NCI-H2227 (cell line): ENCODE data around the gene NAALADL2.
"Not testable (repeated sequence)": the region's sequence is repeated elsewhere in the genome, so short reads cannot be mapped to it uniquely, and the experiment has no call there.

Experiments used
- DNase-seq: peaks from one replicate; lab custom pipeline; 2025; ENCODE audit not compliant: unreplicated experiment; lab: John Stamatoyannopoulos, UW

The NAALADL2 gene

GRCh38 chr3:175404621-175405020 is 545.5 kb downstream of the NAALADL2 start:
- no peak for DNase-seq

GRCh38 chr3:175410251-175410650 is 551.1 kb downstream of the NAALADL2 start:
- DNase-seq, result no peak

GRCh38 chr3:175411405-175411804 is 552.3 kb downstream of the NAALADL2 start:
- DNase-seq, result no peak

- no peak for DNase-seq
Measured at GRCh38 chr3:175411946-175412345, 552.8 kb downstream of the NAALADL2 start.

DNA sequence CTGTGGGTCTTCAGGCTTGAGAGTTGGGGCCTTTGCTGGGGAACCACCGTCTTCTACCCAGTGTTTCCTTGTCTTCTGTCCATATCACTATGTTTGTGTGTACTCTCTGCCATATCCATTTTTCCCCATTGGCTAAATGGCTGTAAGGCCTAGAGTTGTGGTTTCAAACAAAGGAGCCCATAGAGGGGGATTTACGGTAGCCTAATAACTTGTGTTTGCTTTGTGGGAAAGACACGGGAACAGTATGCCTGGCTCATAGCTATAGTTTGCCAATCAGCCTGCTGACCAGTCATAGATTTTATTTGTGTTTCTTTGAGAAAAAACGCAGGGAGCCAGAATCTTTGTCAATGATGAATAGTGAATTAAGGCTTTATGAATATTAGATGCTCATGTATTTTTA is 554.8 kb downstream of the NAALADL2 start:
- no peak for DNase-seq

- no peak for DNase-seq
Measured at GRCh38 chr3:175416600-175416999, 557.5 kb downstream of the NAALADL2 start.

DNA sequence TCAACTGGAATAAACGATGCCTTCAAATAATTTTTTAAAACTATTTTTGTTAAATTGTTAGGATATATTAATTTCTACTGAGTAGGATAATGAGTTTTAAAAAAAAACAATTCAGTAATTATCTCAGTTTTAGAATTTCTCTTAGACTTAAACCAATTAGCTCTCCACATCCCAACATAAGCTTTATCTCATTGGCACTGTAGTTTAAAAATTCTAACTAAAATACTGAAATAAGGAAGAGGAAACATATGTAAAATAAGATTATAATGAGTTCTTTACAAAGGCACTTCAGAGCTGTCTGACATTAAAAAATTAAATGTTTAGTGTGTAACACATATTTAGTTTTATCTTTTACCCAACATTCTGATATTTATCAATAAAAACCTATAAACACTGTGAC is 558.3 kb downstream of the NAALADL2 start:
- no peak for DNase-seq

DNA sequence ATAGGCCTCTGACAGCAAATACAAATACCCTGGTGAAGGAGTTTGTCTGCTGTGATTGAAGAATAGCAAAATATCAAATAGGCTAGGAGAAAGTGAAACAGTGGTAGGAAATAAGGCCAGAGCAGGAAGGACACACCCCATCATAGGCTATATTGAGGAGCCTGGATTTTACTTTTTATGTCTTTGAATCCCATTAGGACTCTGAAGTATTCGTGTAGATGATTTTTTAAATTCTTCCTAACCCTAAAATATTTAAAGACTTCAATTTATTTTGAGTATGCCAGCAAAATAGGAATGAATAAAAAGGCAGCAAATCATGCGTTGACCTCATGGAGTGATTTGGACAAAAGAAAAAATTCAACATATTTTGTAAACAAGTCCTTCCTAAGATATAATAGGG is 562.8 kb downstream of the NAALADL2 start:
- no peak for DNase-seq

GRCh38 chr3:175422744-175423143 is 563.6 kb downstream of the NAALADL2 start:
- DNase-seq, result no peak

GRCh38 chr3:175423848-175424247 is 564.7 kb downstream of the NAALADL2 start:
- not testable (repeated sequence) for DNase-seq

DNA sequence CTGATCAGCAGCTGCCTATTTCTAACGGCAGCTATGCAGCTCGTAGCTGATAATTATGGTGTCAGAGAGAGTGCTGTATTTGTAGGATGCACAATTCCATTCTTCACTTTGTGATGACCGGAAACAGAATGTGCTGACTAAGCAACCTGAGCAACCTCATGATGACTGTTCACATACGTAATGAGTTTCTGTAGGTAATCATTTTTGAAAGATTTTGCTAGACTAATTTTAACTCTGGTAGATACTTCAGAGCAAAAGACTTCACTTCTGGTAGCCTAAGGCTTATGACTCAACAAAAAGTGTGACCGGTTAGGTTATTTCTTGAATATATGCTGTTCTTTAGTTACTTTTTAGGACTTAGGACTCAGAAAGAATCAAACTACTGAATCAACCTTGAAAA is 567.7 kb downstream of the NAALADL2 start:
- peak; percentile 53 for DNase-seq

- DNase-seq, result no peak
Measured at GRCh38 chr3:175428466-175428865, 569.3 kb downstream of the NAALADL2 start.

GRCh38 chr3:175430983-175431773 is 572.0 kb downstream of the NAALADL2 start:
- no peak for DNase-seq

GRCh38 chr3:175432376-175433025 is 573.4 kb downstream of the NAALADL2 start:
- DNase-seq, result no peak

DNA sequence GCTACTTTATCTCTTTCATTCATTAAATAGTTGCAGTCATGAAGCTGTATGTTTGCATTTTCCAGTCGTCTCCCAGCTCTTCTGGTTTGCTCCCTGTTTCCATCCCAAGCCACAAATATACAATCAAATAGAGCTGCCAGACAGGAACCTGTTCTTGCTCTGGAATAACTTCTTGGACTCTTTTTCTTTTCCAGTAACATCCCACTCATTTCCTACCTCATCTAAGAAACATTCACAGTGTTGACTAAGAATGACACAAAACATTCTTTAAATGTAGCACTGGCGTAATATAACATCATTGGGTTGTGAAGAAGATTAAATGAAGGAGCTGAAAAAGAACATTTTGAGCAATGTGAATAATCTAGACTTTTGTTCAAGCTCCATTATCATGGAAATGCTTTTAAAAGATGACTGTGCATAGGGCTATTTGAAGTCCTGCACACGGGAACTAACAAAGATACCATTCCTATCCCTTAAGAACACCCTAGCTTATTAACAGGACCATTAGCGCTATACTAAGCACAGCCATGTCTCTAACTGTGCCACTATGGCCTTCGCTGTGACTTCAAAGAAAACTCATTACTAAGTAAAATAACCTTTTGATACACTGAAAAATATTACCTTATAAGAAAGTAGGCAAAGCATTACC is 574.0 kb downstream of the NAALADL2 start:
- no peak for DNase-seq

GRCh38 chr3:175434561-175434960 is 575.4 kb downstream of the NAALADL2 start:
- no peak for DNase-seq

GRCh38 chr3:175443682-175444081 is 584.5 kb downstream of the NAALADL2 start:
- DNase-seq, result no peak

DNA sequence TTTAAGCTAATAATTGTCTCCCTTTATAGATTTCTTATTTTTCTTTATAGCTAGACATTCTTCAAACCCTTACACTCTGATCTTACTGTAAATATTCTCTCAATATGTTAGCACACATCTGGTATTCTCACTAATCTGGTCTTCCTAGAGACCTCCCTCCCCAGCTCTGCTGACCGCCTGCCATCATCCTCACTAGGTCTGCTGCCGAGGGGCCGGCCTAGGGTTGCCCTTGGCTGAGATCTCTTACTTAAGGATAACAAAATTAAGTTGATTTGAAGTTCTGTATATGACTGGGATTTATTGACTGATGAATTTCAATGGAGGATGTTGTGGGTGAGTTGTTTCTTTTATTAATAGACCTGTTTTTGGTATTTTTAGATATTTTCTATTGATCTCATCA is 586.6 kb downstream of the NAALADL2 start:
- DNase-seq, result no peak

DNA sequence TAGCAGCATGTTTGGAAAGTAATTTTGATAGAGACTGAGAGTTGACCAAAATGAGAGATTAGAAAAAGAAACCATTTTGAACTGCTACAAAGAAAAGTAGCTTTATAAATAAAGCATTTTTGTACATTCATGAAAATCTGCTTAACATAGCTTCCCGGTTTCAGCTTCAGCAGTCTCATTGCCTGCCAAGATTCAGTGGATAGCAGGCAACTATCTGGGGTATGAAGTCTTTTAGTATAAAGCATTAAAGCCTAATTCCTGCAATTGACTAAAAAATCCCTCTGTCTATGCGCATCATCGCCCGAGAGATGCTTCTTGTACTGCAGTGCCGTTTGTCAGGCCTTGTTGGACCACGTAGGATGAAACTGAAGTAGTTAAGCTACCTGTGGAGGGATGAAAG is 588.4 kb downstream of the NAALADL2 start:
- DNase-seq, result no peak

GRCh38 chr3:175453361-175453760 is 594.2 kb downstream of the NAALADL2 start:
- DNase-seq, result no peak

DNA sequence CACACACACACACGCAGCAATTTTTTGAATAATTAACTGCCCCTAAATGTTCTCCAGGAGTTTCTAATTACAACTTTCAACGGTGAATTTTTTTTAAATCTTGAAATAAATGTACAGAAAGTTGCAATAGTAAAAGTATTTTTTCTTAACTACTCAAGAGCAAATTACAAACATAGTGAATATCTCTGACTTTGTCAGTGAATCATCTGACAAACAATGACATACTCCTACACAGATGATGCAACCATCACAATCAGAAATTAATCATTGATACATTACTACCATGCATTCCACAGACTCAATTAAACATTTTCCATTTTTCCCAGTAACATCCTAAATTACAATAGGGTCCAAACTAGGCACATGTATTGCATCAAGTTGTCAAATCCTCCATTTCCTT is 597.3 kb downstream of the NAALADL2 start:
- no peak for DNase-seq

DNA sequence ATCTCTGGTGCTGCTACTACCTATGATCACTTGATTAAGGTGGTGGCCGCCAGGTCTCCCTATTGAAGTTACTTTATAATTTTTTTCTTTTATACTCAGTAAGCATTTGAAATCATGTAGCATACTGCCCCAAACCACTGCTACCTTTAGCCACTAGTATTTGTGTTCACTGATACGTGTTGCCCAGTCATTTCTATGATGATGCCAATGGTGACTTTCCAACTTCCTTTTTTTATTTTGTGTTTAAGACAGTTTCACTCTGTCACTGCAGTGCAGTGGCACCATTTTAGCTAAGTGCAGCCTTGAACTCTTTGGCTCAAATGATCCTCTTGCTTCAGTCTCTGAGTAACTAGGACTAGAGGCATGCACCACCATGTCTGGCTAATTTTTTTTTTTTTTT is 598.2 kb downstream of the NAALADL2 start:
- no peak for DNase-seq
